H1 (cell line): ENCODE measurements around the gene CDKN2B-AS1. TPM values are rescaled to one million over a fixed set of nuclear protein-coding genes. Genes with fewer than 3 reads are reported as not detected.

Experiments
- CTCF ChIA-PET: fragments of 300-600 bp; sonication (Branson Sonifier 250); formaldehyde crosslinking; loops from one replicate; lab custom pipeline; 2021; ENCODE audit not compliant: partially characterized antibody; lab: Charles Lee
- POLR2A ChIA-PET: fragments of 300-600 bp; sonication (Branson Sonifier 250); formaldehyde crosslinking; loops from one replicate; lab custom pipeline; 2021; ENCODE audit warnings: inconsistent platforms; ENCODE audit not compliant: partially characterized antibody; lab: Charles Lee
- DNase-seq, 2 experiments: peaks; one replicate each; pipeline versions ENCODE4 v3.0.0 to v3.0.0-alpha.2; 2010 to 2022; ENCODE audit warnings: low spot score in 2 of 2, low read depth in 1 of 2, mixed read lengths in 1 of 2
- FAIRE-seq: peaks from 2 replicates; lab custom pipeline; 2011; peaks lifted over from hg19 to GRCh38; lab: Jason Lieb, UNC
- H2AFZ ChIP-seq: 2 replicates; pipeline ENCODE4 v1.8.1; 2012; ENCODE audit warnings: low read length, inconsistent platforms
- H2AK5ac ChIP-seq: 2 replicates; pipeline ENCODE4 v1.6.1; 2013; ENCODE audit warnings: low read depth, low read length
- H2BK120ac ChIP-seq: replicated peaks from 2 replicates; pipeline ENCODE3; 2013; ENCODE audit warnings: low read depth, low read length, inconsistent platforms
- H2BK12ac ChIP-seq: 2 replicates; pipeline ENCODE4 v1.6.1; 2013; ENCODE audit warnings: low read depth, low read length
- H2BK15ac ChIP-seq: 2 replicates; pipeline ENCODE4 v1.6.1; 2013; ENCODE audit warnings: low read length
- H2BK20ac ChIP-seq: 2 replicates; pipeline ENCODE4 v1.6.1; 2013; ENCODE audit warnings: low read length
- H2BK5ac ChIP-seq: 2 replicates; pipeline ENCODE4 v1.6.1; 2013; ENCODE audit warnings: low read depth, low read length
- H3K14ac ChIP-seq: 2 replicates; pipeline ENCODE4 v1.6.1; 2013; ENCODE audit warnings: inconsistent platforms; ENCODE audit not compliant: insufficient read length
- H3K18ac ChIP-seq: 2 replicates; pipeline ENCODE4 v1.6.1; 2013; ENCODE audit warnings: low read length; ENCODE audit errors: extremely low read depth
- H3K23ac ChIP-seq: 2 replicates; pipeline ENCODE4 v1.6.1; 2013; ENCODE audit warnings: inconsistent platforms; ENCODE audit not compliant: insufficient read length
- H3K23me2 ChIP-seq: 2 replicates; pipeline ENCODE4 v1.6.1; 2013; ENCODE audit warnings: low read depth, low read length
- H3K27ac ChIP-seq: 2 replicates; pipeline ENCODE4 v1.6.1; 2011; ENCODE audit warnings: low read depth, low read length, inconsistent platforms
- H3K27me3 ChIP-seq, 4 experiments: replicated peaks in 1 of 4; 1 replicate in 1 of 4; 2 replicates in 3 of 4; pipeline versions ENCODE4 v1.6.1 to v1.8.1; 2011 to 2013; ENCODE audit warnings: low read length in 3 of 4, mild to moderate bottlenecking in 3 of 4, inconsistent platforms in 2 of 4, mixed read lengths in 2 of 4, moderate library complexity in 1 of 4; ENCODE audit not compliant: control insufficient read depth in 3 of 4, insufficient read depth in 3 of 4; ENCODE audit errors: extremely low read depth in 1 of 4
- H3K36me3 ChIP-seq, 4 experiments: 2 replicates each; pipeline versions ENCODE4 v1.6.1 to v1.8.1; 2011 to 2013; ENCODE audit warnings: mild to moderate bottlenecking in 4 of 4, low read length in 3 of 4, moderate library complexity in 2 of 4, control low read depth in 1 of 4, inconsistent platforms in 1 of 4; ENCODE audit not compliant: insufficient read depth in 4 of 4, control insufficient read depth in 2 of 4
- H3K4ac ChIP-seq: replicated peaks from 2 replicates; pipeline ENCODE3; 2013; ENCODE audit warnings: low read length, low read depth, mixed read lengths, inconsistent platforms; ENCODE audit not compliant: insufficient read length
- H3K4me1 ChIP-seq, 4 experiments: replicated peaks in 1 of 4; 1 replicate in 1 of 4; 2 replicates in 3 of 4; pipeline versions ENCODE4 v1.6.1 to v1.8.1; 2011 to 2013; ENCODE audit warnings: low read length in 3 of 4, inconsistent platforms in 2 of 4, mixed read lengths in 1 of 4; ENCODE audit not compliant: insufficient read depth in 4 of 4, control insufficient read depth in 3 of 4
- H3K4me2 ChIP-seq, 2 experiments: 2 replicates each; pipeline versions ENCODE4 v1.6.1 to v1.8.1; 2011 to 2013; ENCODE audit warnings: low read depth in 2 of 2, low read length in 2 of 2, control low read depth in 1 of 2, inconsistent platforms in 1 of 2, mild to moderate bottlenecking in 1 of 2; ENCODE audit not compliant: insufficient read depth in 1 of 2
- H3K4me3 ChIP-seq, 4 experiments: fragments of 200-600, 300-600 bp in 1 of 4; sonication (generic), shearing (Covaris generic), sonication (Bioruptor Twin) in 1 of 4; 2 replicates each; pipeline versions ENCODE4 v1.5.1 to v1.8.1; 2011 to 2016; ENCODE audit warnings: low read length in 4 of 4, low read depth in 3 of 4, control low read depth in 2 of 4, inconsistent platforms in 2 of 4, mild to moderate bottlenecking in 2 of 4, mixed read lengths in 1 of 4, moderate library complexity in 1 of 4; ENCODE audit not compliant: insufficient read depth in 2 of 4; ENCODE audit errors: extremely low read depth in 1 of 4
- H3K56ac ChIP-seq: replicated peaks from 2 replicates; pipeline ENCODE3; 2013; ENCODE audit warnings: low read depth, mild to moderate bottlenecking, mixed read lengths, low read length, inconsistent platforms; ENCODE audit not compliant: insufficient read length
- H3K79me1 ChIP-seq: 2 replicates; pipeline ENCODE4 v1.6.1; 2013; ENCODE audit warnings: low read depth, low read length, control low read depth
- H3K79me2 ChIP-seq, 2 experiments: 2 replicates each; pipeline versions ENCODE4 v1.6.1 to v1.8.1; 2012 to 2013; ENCODE audit warnings: low read length in 2 of 2, mild to moderate bottlenecking in 2 of 2, inconsistent platforms in 1 of 2; ENCODE audit not compliant: insufficient read depth in 2 of 2, control insufficient read depth in 1 of 2
- H3K9ac ChIP-seq, 4 experiments: replicated peaks in 1 of 4; 1 replicate in 1 of 4; 2 replicates in 3 of 4; pipeline versions ENCODE4 v1.6.1 to v1.8.1; 2011 to 2013; ENCODE audit warnings: low read depth in 3 of 4, low read length in 3 of 4, control low read depth in 2 of 4, mild to moderate bottlenecking in 2 of 4, moderate library complexity in 2 of 4, inconsistent platforms in 1 of 4; ENCODE audit errors: extremely low read depth in 1 of 4
- H3K9me3 ChIP-seq, 2 experiments: 2 replicates each; pipeline versions ENCODE4 v1.6.1 to v1.8.1; 2012 to 2013; ENCODE audit warnings: mild to moderate bottlenecking in 2 of 2, moderate library complexity in 2 of 2, control low read depth in 1 of 2, inconsistent platforms in 1 of 2, low read depth in 1 of 2, low read length in 1 of 2, mixed read lengths in 1 of 2; ENCODE audit not compliant: insufficient read depth in 2 of 2
- H4K20me1 ChIP-seq, 2 experiments: replicated peaks in 1 of 2; 2 replicates each; pipeline versions ENCODE3 to v1.8.1; 2011 to 2013; ENCODE audit warnings: inconsistent platforms in 2 of 2, low read length in 2 of 2, mild to moderate bottlenecking in 1 of 2; ENCODE audit not compliant: insufficient read depth in 2 of 2, control insufficient read depth in 1 of 2
- H4K5ac ChIP-seq: 2 replicates; pipeline ENCODE4 v1.6.1; 2013; ENCODE audit warnings: low read length, low read depth, mixed read lengths, inconsistent platforms; ENCODE audit not compliant: insufficient read length
- H4K8ac ChIP-seq: 2 replicates; pipeline ENCODE4 v1.8.0; 2013; ENCODE audit warnings: mild to moderate bottlenecking, moderate library complexity, low read length, inconsistent platforms; ENCODE audit not compliant: insufficient read depth; ENCODE audit errors: extremely low read depth
- H4K91ac ChIP-seq: replicated peaks from 2 replicates; pipeline ENCODE3; 2013; ENCODE audit warnings: low read length, mixed read lengths, inconsistent platforms; ENCODE audit not compliant: insufficient read length
- WGBS, 2 experiments: shearing (Covaris generic) in 1 of 2; methylation state at CpG; one replicate each; pipeline versions ENCODE4 v1.1.6 to v1.1.7; 2013 to 2015; ENCODE audit warnings: low lambda C conversion rate in 2 of 2, mixed read lengths in 2 of 2, inconsistent platforms in 1 of 2, low coverage in 1 of 2, missing lambda C conversion rate in 1 of 2; ENCODE audit not compliant: insufficient replicate concordance in 2 of 2, insufficient coverage in 1 of 2, insufficient read length in 1 of 2; ENCODE audit errors: extremely low coverage in 1 of 2, missing lambda C conversion rate in 1 of 2; 5-methylcytosine and 5-hydroxymethylcytosine counted together
- polyA plus RNA-seq, 7 experiments: library from polyadenylated mRNA; depleted of rRNA in 3 of 7; stranded (reverse) in 5 of 7; unstranded in 2 of 7; fragments of >200 nt in 5 of 7; fragments of 200-250 nt in 2 of 7; gene quantifications; 1 replicate in 5 of 7; 2 replicates in 1 of 7; 4 replicates in 1 of 7; pipeline versions ENCODE4 v1.2.1 to v1.2.3, GENCODE V29; 2011 to 2013; ENCODE audit warnings: missing spikeins in 2 of 7, mixed read lengths in 2 of 7
- total RNA-seq: library from RNA; stranded (reverse); fragmentation: NEBNext Ultra II Directional; extraction: Animal tissue kit (Norgen Biotek cat#: 25700); gene quantifications from 2 replicates; pipeline ENCODE4 v1.2.1, GENCODE V29; 2021

Gene CDKN2B-AS1
- total and polyA plus RNA-seq, 2 of the 8 experiments (the other 6 are each of a cell fraction or from before 2014, with no cell fraction given), result not detected

GRCh38 chr9:22120159-22120549 is 125.6 kb downstream of the CDKN2B-AS1 start:
- no peak overlapping the region for H3K18ac ChIP-seq
- H3K4me2 ChIP-seq, result no peak overlapping the region
- no peak overlapping the region for H3K9ac ChIP-seq
- H4K5ac ChIP-seq, result no peak overlapping the region
- H2BK20ac ChIP-seq, result no peak overlapping the region
- H2BK5ac ChIP-seq, result no peak overlapping the region
- no peak overlapping the region for H3K4me3 ChIP-seq
- H3K27ac ChIP-seq, result no peak overlapping the region
- no peak overlapping the region for H3K23ac ChIP-seq
- no peaks in the 10 kb centered on the region for H3K79me2 ChIP-seq
- no peaks in the 10 kb centered on the region for H3K23me2 ChIP-seq
- no peak overlapping the region for H4K91ac ChIP-seq
- no peaks in the 10 kb centered on the region; a peak in 1 of 7 replicates for H3K27me3 ChIP-seq
- H4K8ac ChIP-seq, result no peak overlapping the region
- no peaks in the 10 kb centered on the region for H4K20me1 ChIP-seq
- no peaks in the 10 kb centered on the region for H3K36me3 ChIP-seq
- ChIA-PET CTCF (interaction anchor here (0.7 to 4.3 kb wide), 35 partner anchors 10 to 332 kb away, joined by 3 to 32 read pairs (median 5); partner anchors contain the start of genes CDKN2B and CDKN2B-AS1), POLR2A (no interaction called here)
- WGBS, 2 experiments, result 92% methylated on average over 1 of the region's 1 CpG; no CpG with 5 or more reads in 1 of the 2 experiments
- no peak overlapping the region for H3K4ac ChIP-seq
- peaks cover 2 to 8% (median 6%) of the 10 kb centered on the region in 4 experiments; a peak in 5 of 7 replicates for H3K4me1 ChIP-seq
- no peaks in the 10 kb centered on the region for H3K79me1 ChIP-seq
- no peak overlapping the region for H3K14ac ChIP-seq
- DNase-seq (no peak), FAIRE-seq (no peak)
- H3K9me3 ChIP-seq, result no peaks in the 10 kb centered on the region; a peak in 1 of 4 replicates
- H2AK5ac ChIP-seq, result no peak overlapping the region
- no peak overlapping the region for H2BK15ac ChIP-seq
- no peak overlapping the region for H2AFZ ChIP-seq
- H3K56ac ChIP-seq, result no peak overlapping the region
- H2BK120ac ChIP-seq, result no peak overlapping the region
- no peak overlapping the region for H2BK12ac ChIP-seq
